ENCODE measurements around the gene RIMKLB. TPM values are rescaled to one million over a fixed set of nuclear protein-coding genes. Genes with fewer than 3 reads are reported as not detected.
A peak's percentile ranks its signal among the peaks of the same experiment; 100 is the strongest.

RIMKLB gene
- polyA plus RNA-seq, 1 of the 3 experiments (the other 2 are of a cell fraction): 24.5 TPM

GRCh38 chr12:8698132-8698851 lies 501 bp downstream of the RIMKLB start (continued):
- TF ChIP-seq REST (IDR thresholded peaks at IDR 0.05; ENCODE audit: low read depth, low read length) (no peak), RAD21 (IDR thresholded peaks at IDR 0.05; ENCODE audit: low read length) (no peak), NRF1 (IDR thresholded peaks at IDR 0.05; ENCODE audit: low read depth, low read length) (no peak), CTCF (IDR thresholded peaks at IDR 0.05) (no peak)

GRCh38 chr12:8698879-8699278 lies 1.1 kb downstream of the RIMKLB start:
- Histone ChIP-seq H3K4me2 (peak overlapping the region; percentile 83), H3K4me3 (ENCODE audit: low read depth in 2 of 2, low read length in 1 of 2) (peak overlapping the region; percentile 91), H3K79me2 (ENCODE audit: insufficient read depth) (peaks cover 54% of the 10 kb centered on the region), H3K4me1 (ENCODE audit: control insufficient read depth in 1 of 2, insufficient read depth in 2 of 2, low read depth in 1 of 2, low read length in 1 of 2) (peaks cover 9 to 13% of the 10 kb centered on the region in 2 experiments; a peak in 3 of 4 replicates), H3K27ac (ENCODE audit: low read depth in 2 of 2, low read length in 1 of 2) (peak overlapping the region in 1 of 2 experiments; percentile 77; a peak in 1 of 4 replicates), H3K9me3 (no peaks in the 10 kb centered on the region), H3K36me3 (replicated peaks in 1 of 2; ENCODE audit: control insufficient read depth in 1 of 2, insufficient read depth in 2 of 2, low read length in 1 of 2) (peaks cover 6 to 13% of the 10 kb centered on the region in 2 experiments), H3K9me2 (no peaks in the 10 kb centered on the region), H2AFZ (ENCODE audit: low read depth) (peak overlapping the region; percentile 81; the same call in 1 of the 2 replicates), H3K9ac (peak overlapping the region; percentile 97; the same call in 1 of the 2 replicates), H3K27me3 (ENCODE audit: insufficient read depth) (no peaks in the 10 kb centered on the region), H3F3A (replicated peaks; ENCODE audit: insufficient read depth) (peaks cover 12% of the 10 kb centered on the region), H4K20me1 (ENCODE audit: insufficient read depth) (peaks cover 19% of the 10 kb centered on the region)
- POLR2A ChIA-PET: no interaction called here
- TF ChIP-seq TCF12 (IDR thresholded peaks at IDR 0.05) (no peak), NRF1 (IDR thresholded peaks at IDR 0.05; ENCODE audit: low read depth, low read length) (no peak), NFIC (IDR thresholded peaks at IDR 0.05; ENCODE audit: borderline replicate concordance) (no peak), EZH2phosphoT487 (IDR thresholded peaks at IDR 0.05; ENCODE audit: borderline replicate concordance, low read depth) (no peak), TEAD4 (IDR thresholded peaks at IDR 0.05; ENCODE audit: borderline replicate concordance, insufficient read depth) (no peak)
- 0% methylated on average over 2 of the region's 2 CpGs for WGBS (ENCODE audit: low lambda C conversion rate)
- CTCF ChIA-PET: interaction anchor here (1.2 kb wide), 1 partner anchor 192 kb away, joined by 4 read pairs; no protein-coding TSS in a partner anchor
- no peak for DNase-seq
